Kidney epithelial cell (primary cell): ENCODE data around the gene SETD4. TPM values are rescaled to one million over a fixed set of nuclear protein-coding genes. Genes with fewer than 3 reads are reported as not detected.
A peak's percentile ranks its signal among the peaks of the same experiment; 100 is the strongest.

Experiments used
- DNase-seq: peaks from one replicate; pipeline ENCODE4 v3.0.0-alpha.2; 2010; ENCODE audit warnings: low read depth
- H3K27me3 ChIP-seq: 2 replicates; pipeline ENCODE4 v1.6.0; 2011; ENCODE audit warnings: low read length; ENCODE audit not compliant: control insufficient read depth, insufficient read depth
- H3K36me3 ChIP-seq: 2 replicates; pipeline ENCODE4 v1.5.1; 2011; ENCODE audit warnings: low read length; ENCODE audit not compliant: control insufficient read depth, insufficient read depth
- H3K4me3 ChIP-seq: 2 replicates; pipeline ENCODE4 v1.5.1; 2011; ENCODE audit warnings: low read depth, mild to moderate bottlenecking, control low read depth, low read length
- total RNA-seq: library from RNA; depleted of rRNA; stranded (reverse); fragments of >200 nt; gene quantifications from 2 replicates; pipeline ENCODE4 v1.2.3, GENCODE V29; 2015
- TF ChIP-seq, protein P1 (sequence below): IDR thresholded peaks from 2 replicates; pipeline ENCODE4 v1.5.1; 2011; ENCODE audit warnings: mild to moderate bottlenecking, moderate library complexity, low read length, control low read depth, inconsistent platforms; ENCODE audit not compliant: insufficient read depth, poor library complexity, severe bottlenecking

Gene SETD4
- total RNA-seq, 1 donor from 2014 or later: 17.9 TPM

DNA sequence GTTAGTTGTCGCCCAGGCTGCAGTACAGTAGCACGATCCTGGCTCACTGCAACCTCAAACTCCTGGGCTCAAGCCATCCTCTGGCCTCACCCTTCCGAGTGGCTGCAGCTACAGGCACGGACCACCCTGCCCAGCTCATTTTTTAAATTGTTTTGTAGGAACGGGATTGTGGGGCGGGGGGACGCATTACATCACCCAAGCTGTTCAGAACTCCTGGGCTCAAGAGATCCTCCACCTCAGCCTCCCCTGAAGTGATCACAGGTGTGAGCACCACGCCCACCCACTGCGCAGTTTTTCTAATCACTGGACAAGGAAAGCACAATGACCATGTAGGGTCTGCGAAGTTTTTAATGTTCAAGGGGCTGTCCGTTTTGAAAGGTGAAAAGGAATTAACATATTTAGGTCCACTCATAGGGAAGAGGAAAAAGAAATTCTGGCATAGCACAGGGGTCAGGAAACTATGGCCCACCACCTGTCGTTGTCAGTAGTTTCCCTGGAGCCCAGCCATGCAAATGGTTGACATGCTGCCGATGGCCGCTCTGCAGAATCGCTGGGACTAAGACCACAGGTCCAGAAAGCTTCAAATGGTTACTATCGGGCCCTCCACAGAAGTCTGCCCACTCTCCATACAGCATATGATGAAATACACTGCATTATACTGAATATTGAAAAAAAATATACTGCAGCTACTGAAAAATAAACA is 26.0 kb downstream of the SETD4 start:
- Histone ChIP-seq H3K4me3 (no peak overlapping the region), H3K27me3 (no peaks in the 10 kb centered on the region), H3K36me3 (peaks cover 2% of the 10 kb centered on the region)
- TF ChIP-seq, protein P1, sequence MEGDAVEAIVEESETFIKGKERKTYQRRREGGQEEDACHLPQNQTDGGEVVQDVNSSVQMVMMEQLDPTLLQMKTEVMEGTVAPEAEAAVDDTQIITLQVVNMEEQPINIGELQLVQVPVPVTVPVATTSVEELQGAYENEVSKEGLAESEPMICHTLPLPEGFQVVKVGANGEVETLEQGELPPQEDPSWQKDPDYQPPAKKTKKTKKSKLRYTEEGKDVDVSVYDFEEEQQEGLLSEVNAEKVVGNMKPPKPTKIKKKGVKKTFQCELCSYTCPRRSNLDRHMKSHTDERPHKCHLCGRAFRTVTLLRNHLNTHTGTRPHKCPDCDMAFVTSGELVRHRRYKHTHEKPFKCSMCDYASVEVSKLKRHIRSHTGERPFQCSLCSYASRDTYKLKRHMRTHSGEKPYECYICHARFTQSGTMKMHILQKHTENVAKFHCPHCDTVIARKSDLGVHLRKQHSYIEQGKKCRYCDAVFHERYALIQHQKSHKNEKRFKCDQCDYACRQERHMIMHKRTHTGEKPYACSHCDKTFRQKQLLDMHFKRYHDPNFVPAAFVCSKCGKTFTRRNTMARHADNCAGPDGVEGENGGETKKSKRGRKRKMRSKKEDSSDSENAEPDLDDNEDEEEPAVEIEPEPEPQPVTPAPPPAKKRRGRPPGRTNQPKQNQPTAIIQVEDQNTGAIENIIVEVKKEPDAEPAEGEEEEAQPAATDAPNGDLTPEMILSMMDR: no peak
- no peak for DNase-seq

DNA sequence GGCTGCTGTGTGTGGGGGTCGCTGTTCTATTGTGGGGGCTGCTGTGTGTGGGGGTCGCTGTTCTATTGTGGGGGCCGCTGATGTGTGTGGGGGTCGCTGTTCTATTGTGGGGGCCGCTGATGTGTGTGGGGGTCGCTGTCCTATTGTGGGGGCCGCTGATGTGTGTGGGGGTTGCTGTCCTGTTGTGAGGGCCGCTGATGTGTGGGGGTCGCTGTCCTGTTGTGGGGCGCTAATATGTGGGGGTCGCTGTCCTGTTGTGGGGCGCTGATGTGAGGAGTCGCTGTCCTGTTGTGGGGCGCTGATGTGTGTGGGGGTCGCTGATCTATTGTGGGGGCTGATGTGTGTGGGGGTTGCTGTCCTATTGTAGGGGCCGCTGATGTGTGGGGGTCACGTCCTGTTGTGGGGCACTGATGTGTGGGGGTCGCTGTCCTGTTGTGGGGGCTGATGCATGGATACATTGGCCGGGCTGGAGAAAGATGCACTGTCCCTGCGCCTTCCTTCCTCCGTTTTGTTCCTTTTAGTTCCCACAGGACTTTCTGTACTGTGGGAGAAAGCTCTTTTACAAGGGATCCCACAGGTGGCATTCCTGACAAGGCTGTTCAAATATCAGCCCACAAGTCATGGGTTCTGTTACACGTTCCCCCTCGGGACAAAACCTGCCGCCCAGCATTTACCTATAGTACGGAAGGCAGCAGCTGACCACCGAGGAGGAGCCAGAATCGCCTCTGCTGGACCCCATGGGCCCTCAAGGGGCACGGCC is 27.5 kb downstream of the SETD4 start:
- TF ChIP-seq, protein P1: no peak
- H3K36me3 ChIP-seq: peaks cover 2% of the 10 kb centered on the region
- no peaks in the 10 kb centered on the region for H3K27me3 ChIP-seq
- H3K4me3 ChIP-seq: no peak overlapping the region
- DNase-seq: no peak

DNA sequence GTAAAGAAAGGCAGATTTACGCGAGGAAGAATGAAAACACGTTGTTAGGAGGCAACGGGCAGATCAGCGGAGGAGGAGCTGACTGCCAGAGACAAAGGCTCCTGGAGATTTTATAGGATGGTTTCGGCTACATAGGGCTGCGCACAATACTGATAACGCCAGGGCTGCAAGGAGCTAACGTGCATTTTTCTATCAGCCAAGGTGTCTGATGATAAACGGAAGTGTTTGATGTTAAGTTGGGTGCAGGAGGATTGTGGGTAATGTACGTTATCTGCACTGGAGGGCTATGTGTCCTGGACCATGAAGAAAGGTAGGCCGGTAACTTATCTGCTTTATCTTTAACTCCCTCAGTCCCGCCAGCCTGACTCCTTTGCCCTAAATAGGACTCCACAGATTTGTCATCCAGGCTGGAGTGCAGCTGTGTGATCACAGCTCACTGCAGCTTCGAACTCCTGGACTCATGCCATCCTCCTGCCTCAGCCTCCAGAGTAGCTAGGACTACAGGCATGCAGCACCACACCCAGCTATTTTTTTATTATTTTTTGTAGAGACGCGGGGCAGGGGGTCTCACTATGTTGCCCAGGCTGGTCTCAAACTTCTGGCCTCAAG is 29.6 kb downstream of the SETD4 start:
- TF ChIP-seq, protein P1: no peak
- H3K4me3 ChIP-seq: no peak overlapping the region
- no peaks in the 10 kb centered on the region for H3K27me3 ChIP-seq
- DNase-seq: no peak
- peaks cover 2% of the 10 kb centered on the region for H3K36me3 ChIP-seq

DNA sequence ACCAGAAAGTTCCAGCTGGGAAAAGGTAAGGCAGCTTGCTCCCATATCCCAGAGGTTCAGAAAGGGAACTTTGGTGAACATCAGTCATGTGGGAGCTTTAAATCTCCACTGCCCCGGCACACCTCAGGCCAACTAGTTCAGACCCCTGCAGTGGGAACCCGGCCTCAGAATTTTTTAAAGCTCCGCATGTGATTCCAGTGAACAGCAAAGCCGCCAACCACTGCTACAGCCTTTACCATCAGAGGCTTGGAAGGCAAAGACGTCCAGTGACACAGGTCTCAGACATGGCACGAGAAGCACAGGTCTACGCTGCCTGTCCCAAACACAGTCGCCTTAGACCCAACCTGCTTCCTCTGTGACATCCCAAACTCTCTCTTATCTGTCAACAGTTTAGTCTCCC is 31.0 kb downstream of the SETD4 start:
- no peaks in the 10 kb centered on the region for H3K27me3 ChIP-seq
- TF ChIP-seq, protein P1: no peak
- DNase-seq: no peak
- H3K36me3 ChIP-seq: no peaks in the 10 kb centered on the region
- no peak overlapping the region for H3K4me3 ChIP-seq

DNA sequence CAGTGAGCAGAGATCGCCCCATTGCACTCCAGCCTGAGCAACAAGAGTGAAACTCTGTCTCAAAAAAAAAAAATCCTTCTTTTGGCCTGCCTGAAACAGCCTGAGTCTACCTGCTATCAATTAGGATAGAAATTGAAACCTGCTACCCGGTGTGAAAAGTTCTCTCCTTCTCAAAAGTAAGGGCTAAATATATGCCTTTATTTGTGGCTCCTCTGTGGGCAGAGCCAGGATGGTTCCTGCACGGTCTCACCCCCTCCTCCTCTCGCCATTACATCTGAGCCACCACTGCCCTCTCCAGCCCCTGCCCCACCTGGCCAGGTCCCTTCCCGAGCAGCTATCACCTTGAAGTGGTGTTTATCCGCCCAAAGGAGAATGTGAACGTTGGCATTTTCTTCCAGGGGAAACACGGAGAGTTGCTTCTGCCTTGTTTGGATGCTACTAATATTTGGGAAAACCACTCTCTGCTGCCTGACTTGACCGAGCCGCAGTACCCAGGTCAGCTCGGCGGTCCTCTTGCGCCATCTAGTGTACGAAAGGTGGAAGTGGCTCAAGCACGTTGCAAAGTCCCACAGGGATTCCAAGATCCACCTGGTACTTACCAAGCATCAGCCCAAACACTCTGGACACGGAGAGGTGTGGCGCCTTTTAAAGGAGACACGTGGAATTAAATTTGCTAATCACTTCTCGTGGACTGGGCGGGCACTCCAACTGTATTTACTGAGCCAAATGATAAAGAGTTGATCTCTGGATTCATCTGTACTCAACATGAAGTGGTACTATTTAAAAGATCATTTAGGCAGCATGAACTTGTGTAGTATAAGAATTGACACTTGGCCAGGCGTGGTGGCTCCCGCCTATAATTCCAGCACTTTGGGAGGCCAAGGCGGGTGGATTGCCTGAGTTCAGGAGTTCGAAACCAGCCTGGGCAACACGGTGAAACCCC is 31.9 kb downstream of the SETD4 start:
- TF ChIP-seq, protein P1: peak; percentile 91
- Histone ChIP-seq H3K36me3 (no peaks in the 10 kb centered on the region), H3K4me3 (no peak overlapping the region), H3K27me3 (no peaks in the 10 kb centered on the region)
- DNase-seq: no peak
